GM12878 (cell line): ENCODE results near the gene CC2D2B. TPM values are rescaled to one million over a fixed set of nuclear protein-coding genes. Genes with fewer than 3 reads are reported as not detected.
A peak's percentile ranks its signal among the peaks of the same experiment; 100 is the strongest.

Experiments
- ATAC-seq: fragments of 200-7000 bp; cut with Tn5 transposase; 3 replicates; pipeline ENCODE4 v1.9.1; 2020; ENCODE audit warnings: mild to moderate bottlenecking, moderate library complexity
- BruUV-seq: library from RNA; stranded (reverse); fragments of 400-500 nt; replicated peaks from 2 replicates; lab custom pipeline; 2021; lab: Mats Ljungman, UMichigan
- CTCF ChIA-PET: fragments of 300-600 bp; sonication (Branson Sonifier 250); formaldehyde crosslinking; extraction: SDS; loops from one replicate; lab custom pipeline; 2021; ENCODE audit warnings: inconsistent platforms; lab: Yijun Ruan, JAX
- POLR2A ChIA-PET: fragments of 350-600 bp; formaldehyde crosslinking; extraction: SDS; loops from one replicate; lab custom pipeline; 2021; ENCODE audit warnings: inconsistent platforms; lab: Charles Lee
- RAD21 ChIA-PET: fragments of 300-600 bp; sonication (Branson Sonifier 250); formaldehyde crosslinking; loops from one replicate; lab custom pipeline; 2023; ENCODE audit warnings: antibody characterized with exemption; ENCODE audit not compliant: unreplicated experiment; lab: Charles Lee
- SMC1A ChIA-PET: fragments of 300-600 bp; sonication (Branson Sonifier 250); formaldehyde crosslinking; loops from one replicate; lab custom pipeline; 2023; ENCODE audit not compliant: unreplicated experiment, uncharacterized antibody; lab: Charles Lee
- DNase-seq: peaks from one replicate; pipeline ENCODE4 v3.0.0-alpha.2; 2011; ENCODE audit warnings: low read depth, low spot score
- FAIRE-seq: peaks from 3 replicates; lab custom pipeline; 2011; peaks lifted over from hg19 to GRCh38; lab: Jason Lieb, UNC
- H2AFZ ChIP-seq: 2 replicates; pipeline ENCODE4 v1.6.0; 2011; ENCODE audit warnings: low read depth, low read length, control low read depth; ENCODE audit not compliant: control insufficient read depth
- H3K27ac ChIP-seq: 2 replicates; pipeline ENCODE4 v1.5.1; 2011; ENCODE audit warnings: control low read depth; ENCODE audit not compliant: control insufficient read depth, insufficient read depth
- H3K27me3 ChIP-seq, 2 experiments: replicated peaks in 1 of 2; 2 replicates each; pipeline versions ENCODE4 v1.6.0 to v1.6.1; 2011; ENCODE audit warnings: low read length in 1 of 2; ENCODE audit not compliant: control insufficient read depth in 2 of 2, insufficient read depth in 2 of 2
- H3K36me3 ChIP-seq, 2 experiments: 2 replicates each; pipeline ENCODE4 v1.5.1; 2011; ENCODE audit warnings: low read length in 1 of 2; ENCODE audit not compliant: control insufficient read depth in 2 of 2, insufficient read depth in 2 of 2
- H3K4me1 ChIP-seq: 2 replicates; pipeline ENCODE4 v1.6.1; 2011; ENCODE audit warnings: mild to moderate bottlenecking, low read length, moderate library complexity, mixed read lengths; ENCODE audit not compliant: control insufficient read depth, insufficient read depth
- H3K4me2 ChIP-seq: 2 replicates; pipeline ENCODE4 v1.6.0; 2011; ENCODE audit warnings: control low read depth; ENCODE audit not compliant: control insufficient read depth, insufficient read depth
- H3K4me3 ChIP-seq: fragments of 200-600 bp; sonication (generic); 2 replicates; pipeline ENCODE4 v1.5.1; 2016
- H3K79me2 ChIP-seq: 2 replicates; pipeline ENCODE4 v1.6.0; 2011; ENCODE audit warnings: low read length; ENCODE audit not compliant: control insufficient read depth, insufficient read depth
- H3K9ac ChIP-seq: 2 replicates; pipeline ENCODE4 v1.8.0; 2011; ENCODE audit warnings: low read length, control low read depth, mixed read lengths; ENCODE audit not compliant: control insufficient read depth, insufficient read depth
- H3K9me3 ChIP-seq: replicated peaks from 3 replicates; pipeline ENCODE4 v1.5.1; 2011; ENCODE audit warnings: mild to moderate bottlenecking, low read length; ENCODE audit not compliant: control insufficient read depth, insufficient read depth
- H4K20me1 ChIP-seq: 2 replicates; pipeline ENCODE4 v1.6.0; 2011; ENCODE audit not compliant: control insufficient read depth, insufficient read depth
- BACH1 ChIP-seq: fragments of 450-650 bp; IDR thresholded peaks from 2 replicates; pipeline ENCODE4 v1.6.1; 2017; ENCODE audit warnings: mild to moderate bottlenecking, borderline replicate concordance
- ESRRA ChIP-seq: IDR thresholded peaks from 2 replicates; pipeline ENCODE4 v1.6.1; 2012; ENCODE audit warnings: mild to moderate bottlenecking, low read length, improper control_type of control experiment
- MEF2B ChIP-seq: fragments of 450-650 bp; IDR thresholded peaks from 2 replicates; pipeline ENCODE4 v1.6.1; 2018; ENCODE audit warnings: mild to moderate bottlenecking, moderate library complexity; ENCODE audit not compliant: partially characterized antibody, poor library complexity, severe bottlenecking
- PAX5 ChIP-seq: IDR thresholded peaks from 2 replicates; pipeline ENCODE4 v1.6.1; 2011; ENCODE audit warnings: low read depth, low read length, borderline replicate concordance
- PAX8 ChIP-seq: fragments of 450-650 bp; IDR thresholded peaks from 2 replicates; pipeline ENCODE4 v1.6.1; 2017; ENCODE audit warnings: mild to moderate bottlenecking, moderate library complexity
- PKNOX1 ChIP-seq: fragments of 450-650 bp; IDR thresholded peaks from 2 replicates; pipeline ENCODE4 v1.6.1; 2016; ENCODE audit warnings: mild to moderate bottlenecking
- SMAD5 ChIP-seq: IDR thresholded peaks from 2 replicates; pipeline ENCODE4 v1.6.1; 2016; ENCODE audit warnings: antibody characterized with exemption, low read depth
- SPI1 ChIP-seq: IDR thresholded peaks from 2 replicates; pipeline ENCODE4 v1.6.1; 2011; ENCODE audit warnings: low read depth, mild to moderate bottlenecking, low read length, moderate library complexity, borderline replicate concordance; ENCODE audit not compliant: insufficient read depth
- WGBS: methylation state at CpG from one replicate; pipeline ENCODE4 v1.1.6; 2016; ENCODE audit warnings: low lambda C conversion rate; ENCODE audit not compliant: insufficient replicate concordance, insufficient coverage; ENCODE audit errors: missing lambda C conversion rate; 5-methylcytosine and 5-hydroxymethylcytosine counted together
- in situ Hi-C: fragments of 300-500 bp; cut with MboI; formaldehyde crosslinking; loops from 9 replicates; pipeline ENCODE4 v1.14.3; 2018; ENCODE audit warnings: mixed read lengths
- intact Hi-C: fragments of 100-400 bp; cut with micrococcal nuclease; formaldehyde crosslinking; loops from one replicate; pipeline ENCODE4 v1.14.2; 2022; ENCODE audit not compliant: unreplicated experiment
- polyA plus RNA-seq, 11 experiments: library from polyadenylated mRNA; depleted of rRNA in 4 of 11; unstranded in 6 of 11; stranded (reverse) in 5 of 11; fragments of >200 nt; fragmentation: Nextera tagmentation in 4 of 11; fragmentation: Illumina TruSeq in 1 of 11; extraction: Ambion mirVana in 4 of 11; extraction: Trizol in 1 of 11; gene quantifications; 1 replicate in 1 of 11; 2 replicates in 10 of 11; pipeline versions ENCODE4 v1.2.1 to v1.2.3, GENCODE V29; 2011 to 2016; ENCODE audit warnings: inconsistent platforms in 2 of 11, missing spikeins in 2 of 11, low read depth in 1 of 11
- total RNA-seq, 4 experiments: library from RNA; depleted of rRNA in 3 of 4; stranded (reverse); fragments of >200 nt in 3 of 4; fragmentation: Illumina TruSeq in 1 of 4; extraction: Trizol in 1 of 4; gene quantifications; 2 replicates each; pipeline versions ENCODE4 v1.2.1 to v1.2.3, GENCODE V29; 2013 to 2021

CC2D2B gene
- total and polyA plus RNA-seq, 10 of the 15 experiments (the other 5 are each of a cell fraction or from before 2014, with no cell fraction given): 0.42 to 2.8 (median 0.78) TPM

- Histone ChIP-seq H4K20me1 (no peaks in the 10 kb centered on the region), H3K9me3 (no peaks in the 10 kb centered on the region; the same call in 2 of the 3 replicates), H3K79me2 (no peaks in the 10 kb centered on the region), H3K9ac (no peak overlapping the region), H3K36me3 (no peaks in the 10 kb centered on the region), H3K4me2 (no peak overlapping the region), H3K4me3 (no peak overlapping the region), H2AFZ (no peak overlapping the region), H3K4me1 (no peaks in the 10 kb centered on the region), H3K27me3 (no peaks in the 10 kb centered on the region), H3K27ac (no peak overlapping the region)
- BruUV-seq: no TSS peak
- no peak for ATAC-seq
- in situ Hi-C loops (no loop called here), intact Hi-C loops (no loop called here)
- 34% methylated on average over 4 of the region's 4 CpGs for WGBS
- RAD21 ChIA-PET: no interaction called here
- SMC1A ChIA-PET: no interaction called here
- CTCF ChIA-PET: no interaction called here
- no peak for DNase-seq
- no peak for FAIRE-seq
- POLR2A ChIA-PET: interaction anchor here (1.8 kb wide), 1 partner anchor 10 kb away, joined by 3 read pairs; no protein-coding TSS in a partner anchor
- TF ChIP-seq SMAD5 (no peak), PKNOX1 (no peak), BACH1 (no peak), ESRRA (no peak), SPI1 (peak; percentile 24; the same call in 1 of the 2 replicates), PAX8 (no peak), MEF2B (no peak), PAX5 (no peak)
Observed at GRCh38 chr10:95941115-95941514, 33.3 kb downstream of the CC2D2B start.
